GM10266 (cell line): ENCODE results near the gene SEPTIN3.

Source experiments
- DNase-seq: peaks from one replicate; pipeline ENCODE4 v3.0.0; 2012; ENCODE audit errors: extremely low spot score
- CTCF ChIP-seq: IDR thresholded peaks from 2 replicates; pipeline ENCODE4 v1.5.1; 2012; ENCODE audit warnings: mild to moderate bottlenecking, low read depth; ENCODE audit not compliant: control insufficient read depth, insufficient read depth; ENCODE audit errors: missing control alignments

The SEPTIN3 gene

GRCh38 chr22:42001706-42002105 lies 32.5 kb downstream of the SEPTIN3 start:
- TF ChIP-seq CTCF: no peak
- no peak for DNase-seq

DNA sequence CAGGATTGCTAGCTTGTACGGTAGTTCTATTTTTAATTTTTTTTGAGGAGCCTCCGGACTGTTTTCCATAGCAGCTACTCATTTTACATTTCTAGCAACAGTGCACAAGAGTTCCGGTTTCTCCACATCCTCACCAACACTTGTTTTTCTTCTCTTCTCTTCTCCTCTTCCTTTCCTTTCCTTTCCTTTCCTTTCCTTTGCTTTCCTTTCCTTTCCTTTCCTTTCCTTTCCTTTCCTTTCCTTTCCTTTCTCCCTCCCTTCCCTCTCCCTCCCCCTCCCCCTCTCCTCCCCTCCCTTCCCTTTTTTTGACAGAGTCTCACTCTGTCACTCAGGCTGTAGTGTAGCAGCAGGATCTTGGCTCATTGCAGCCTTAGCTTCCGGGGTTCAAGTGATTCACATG lies 38.7 kb downstream of the SEPTIN3 start:
- TF ChIP-seq CTCF: no peak
- DNase-seq: no peak

- TF ChIP-seq CTCF: no peak
- no peak for DNase-seq
These were observed 41.5 kb downstream of the SEPTIN3 start for GRCh38 chr22:42010778-42011177.

DNA sequence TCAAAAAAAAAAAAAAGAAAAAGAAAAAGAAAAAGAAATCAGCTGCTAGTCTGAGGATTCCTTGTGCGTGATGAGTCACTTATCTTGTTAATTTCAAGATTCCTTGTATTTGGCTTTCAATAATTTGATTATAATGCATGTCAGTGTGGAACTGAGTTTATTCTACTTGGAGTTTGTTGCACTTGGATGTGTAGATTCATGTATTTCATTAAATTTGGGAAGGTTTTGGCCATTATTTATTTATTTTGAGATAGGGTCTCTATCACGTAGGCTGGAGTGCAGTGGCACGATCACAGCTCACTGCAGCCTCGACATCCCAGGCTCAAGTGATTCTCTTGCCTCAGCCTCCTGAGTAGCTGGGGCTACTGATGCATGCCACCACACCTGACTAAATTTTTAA lies 44.1 kb downstream of the SEPTIN3 start:
- no peak for TF ChIP-seq CTCF
- no peak for DNase-seq

DNA sequence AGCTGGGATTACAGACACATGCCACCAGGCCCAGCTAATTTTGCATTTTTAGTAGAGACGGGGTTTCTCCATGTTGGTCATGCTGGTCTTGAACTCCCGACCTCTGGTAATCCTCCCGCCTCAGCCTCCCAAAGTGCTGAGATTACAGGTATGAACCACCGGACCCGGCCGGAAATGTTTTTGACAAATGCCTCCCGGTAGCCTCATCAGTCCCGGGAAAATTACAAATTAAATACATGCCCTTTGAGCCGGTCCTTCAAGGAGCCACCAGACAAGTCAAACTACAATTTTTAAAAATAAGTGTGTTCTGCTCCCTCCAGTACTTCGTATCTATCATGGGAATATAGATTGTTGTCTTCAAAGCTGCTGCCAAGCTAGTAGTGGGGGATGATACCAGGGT lies 46.9 kb downstream of the SEPTIN3 start:
- DNase-seq: no peak
- TF ChIP-seq CTCF: no peak

DNA sequence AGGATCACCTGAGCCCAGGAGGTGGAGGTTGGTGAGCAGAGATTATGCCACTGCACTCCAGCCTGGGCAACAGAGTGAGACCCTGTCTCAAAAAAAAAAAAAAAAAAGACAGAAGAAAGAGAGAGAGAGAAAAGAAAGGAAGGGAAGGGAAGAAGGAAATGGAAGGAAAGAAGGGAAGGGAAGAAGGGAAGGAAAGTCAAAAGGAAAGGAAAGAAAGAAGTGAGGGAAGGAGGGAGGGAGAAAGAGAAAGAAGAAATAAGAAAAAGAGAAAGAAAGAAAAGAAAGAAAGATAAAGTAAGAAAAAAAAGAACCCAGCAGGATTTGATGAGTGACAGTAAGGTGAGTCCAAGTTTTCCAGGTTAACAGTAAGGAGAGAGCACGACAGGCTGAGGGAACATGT lies 49.0 kb downstream of the SEPTIN3 start:
- DNase-seq: no peak
- TF ChIP-seq CTCF: no peak
